Activated T-helper 1 cell treated with anti-CD3 and anti-CD28 coated beads, Interleukin-2, amount 50 U/mL, for 16 hours (primary cell): ENCODE results near the gene USP20.
"Not testable (repeated sequence)": the region's sequence is repeated elsewhere in the genome, so short reads cannot be mapped to it uniquely, and the experiment has no call there.

Experiments used
- DNase-seq, 2 donors: peaks; one replicate each; pipeline ENCODE4 v3.0.0-alpha.2; 2020; ENCODE audit warnings: low read depth in 1 of 2, low spot score in 1 of 2

USP20 gene

DNA sequence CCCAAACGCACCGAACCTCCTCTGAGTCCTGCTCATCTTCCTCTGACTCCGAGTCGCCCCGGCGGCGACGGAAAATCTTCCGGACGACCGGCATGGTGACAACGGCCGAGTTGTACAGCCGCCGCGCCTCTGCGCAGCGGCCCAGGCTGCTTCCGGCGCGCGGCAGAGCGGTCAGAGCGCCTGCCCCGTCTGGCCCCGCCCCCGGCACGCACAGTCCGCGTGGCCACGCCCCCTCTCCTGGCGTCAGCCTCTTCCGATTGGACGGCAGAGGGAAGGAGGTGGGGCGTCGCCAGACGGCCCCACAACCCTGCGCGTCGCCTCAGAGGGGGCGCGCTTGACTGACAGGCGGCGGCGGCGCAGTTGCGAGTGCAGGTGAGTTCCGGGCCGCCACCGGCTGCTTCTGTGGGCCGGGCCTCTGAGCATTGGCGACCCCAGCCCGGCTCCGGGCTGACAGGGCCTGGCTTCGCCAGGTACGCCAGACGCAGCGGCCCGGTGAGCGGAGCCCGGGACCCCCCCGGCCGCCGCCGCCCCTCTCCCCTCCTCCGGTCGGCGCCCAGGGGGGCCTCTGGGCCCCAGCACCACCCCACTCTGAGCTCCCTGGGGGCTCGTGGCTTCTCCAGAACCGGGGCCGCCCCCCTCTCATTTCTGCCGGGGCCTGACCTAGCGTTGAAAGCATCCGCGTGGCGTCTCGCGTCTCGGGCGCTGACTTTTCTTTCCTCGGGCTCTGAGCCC is at the start of gene USP20, which contains the start of gene C9orf78:
TSS of gene USP20 (plus strand) at position 331 of the 732 bp plus-strand sequence. CDS start 17,098 bp downstream, outside the sequence.
TSS of gene C9orf78 (minus strand) at position 148 of the 732 bp plus-strand sequence. CDS start at position 94, 54 bp downstream.
- peak; percentile 90 to 97 for DNase-seq

DNA sequence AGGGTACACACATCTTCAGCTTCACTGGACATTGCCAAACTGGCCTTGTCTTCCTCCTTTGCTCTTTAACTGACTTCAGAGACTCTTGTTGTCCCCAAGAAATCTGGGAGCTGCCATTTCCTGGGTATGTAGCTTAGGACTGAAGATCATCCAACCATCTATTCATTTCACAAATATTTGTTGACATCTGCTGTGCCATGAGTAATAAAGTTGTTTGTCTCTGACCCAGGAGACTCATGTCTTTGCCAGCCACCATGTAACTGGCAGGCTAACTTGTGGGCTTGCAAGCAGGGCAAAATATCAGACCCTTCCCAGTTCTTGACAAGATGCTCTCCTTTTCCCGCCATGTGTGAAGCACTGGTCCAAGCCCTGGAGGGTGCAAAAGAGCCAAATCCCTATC is 49.4 kb upstream of the USP20 start:
- DNase-seq = no peak

DNA sequence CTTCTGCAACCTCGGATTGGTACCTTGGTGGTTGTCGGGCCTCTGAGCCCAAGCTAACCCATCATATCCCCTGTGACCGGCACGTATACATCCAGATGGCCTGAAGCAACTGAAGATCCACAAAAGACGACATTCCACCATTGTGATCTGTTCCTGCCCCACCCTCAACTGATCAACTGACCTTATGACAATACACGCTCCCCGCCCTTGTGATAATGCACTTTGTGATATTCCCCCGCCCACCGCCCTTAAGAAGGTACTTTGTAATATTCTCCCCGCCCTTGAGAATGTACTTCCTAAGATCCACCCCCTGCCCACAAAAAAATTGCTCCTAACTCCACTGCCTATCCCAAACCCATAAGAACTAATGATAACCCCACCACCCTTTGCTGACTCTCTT is 48.8 kb upstream of the USP20 start:
- DNase-seq = no peak

DNA sequence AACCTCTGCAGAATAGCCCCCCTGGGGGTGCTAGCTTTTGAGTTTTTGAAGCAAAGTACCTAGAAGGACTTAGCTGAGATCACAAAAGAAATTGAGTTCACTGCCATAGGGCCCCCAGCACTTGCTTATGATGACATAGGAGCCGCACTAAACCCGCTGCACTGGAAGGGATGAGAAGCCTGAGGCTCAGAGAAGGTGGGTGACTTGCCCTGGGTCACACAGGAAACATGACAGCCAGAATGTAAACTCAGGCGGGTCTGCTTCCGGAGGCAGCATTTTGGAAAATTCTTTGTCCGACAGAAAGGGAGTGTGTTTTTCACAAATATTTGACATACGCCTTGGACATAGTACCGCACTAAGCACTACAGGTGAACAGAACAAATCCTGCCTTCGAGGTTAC is 40.7 kb upstream of the USP20 start:
- no peak for DNase-seq

DNA sequence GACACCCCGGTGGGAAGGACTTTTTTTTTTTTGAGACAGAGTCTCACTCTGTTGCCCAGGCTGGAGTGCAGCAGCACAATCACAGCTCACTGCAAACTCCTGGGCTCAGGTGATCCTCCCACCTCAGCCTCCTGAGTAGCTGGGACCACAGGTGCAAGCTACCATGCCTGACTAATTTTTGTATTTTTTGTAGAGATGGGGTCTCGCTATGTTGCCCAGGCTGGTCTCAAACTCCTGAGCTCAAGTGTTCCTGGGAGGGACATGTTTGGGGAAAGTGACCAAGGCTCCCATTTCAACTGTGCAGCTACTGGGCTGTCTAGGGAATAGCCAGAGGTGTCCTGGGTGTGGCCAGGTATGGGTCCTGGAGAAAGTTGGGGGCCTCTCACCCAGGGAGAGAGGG is 39.2 kb upstream of the USP20 start:
- not testable (repeated sequence) for DNase-seq

DNA sequence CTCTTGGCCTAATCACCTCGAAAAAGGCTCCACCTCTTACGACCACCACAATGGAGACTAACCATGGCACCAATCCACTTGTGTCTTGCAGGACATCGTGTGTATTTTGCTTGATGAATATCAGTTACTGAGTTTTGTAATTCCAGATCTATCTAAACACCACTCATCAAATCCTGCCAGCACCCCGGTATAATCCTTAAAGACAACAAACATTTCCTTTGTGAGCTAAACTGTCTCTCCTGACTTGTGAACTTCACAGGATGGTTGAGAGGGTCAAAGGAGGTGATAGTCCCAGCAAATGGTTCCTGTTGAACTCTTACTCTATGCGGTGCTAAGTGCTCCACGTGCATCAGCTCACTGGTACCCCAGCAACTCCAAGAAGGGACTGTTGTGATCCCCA is 36.3 kb upstream of the USP20 start:
- DNase-seq = no peak

DNA sequence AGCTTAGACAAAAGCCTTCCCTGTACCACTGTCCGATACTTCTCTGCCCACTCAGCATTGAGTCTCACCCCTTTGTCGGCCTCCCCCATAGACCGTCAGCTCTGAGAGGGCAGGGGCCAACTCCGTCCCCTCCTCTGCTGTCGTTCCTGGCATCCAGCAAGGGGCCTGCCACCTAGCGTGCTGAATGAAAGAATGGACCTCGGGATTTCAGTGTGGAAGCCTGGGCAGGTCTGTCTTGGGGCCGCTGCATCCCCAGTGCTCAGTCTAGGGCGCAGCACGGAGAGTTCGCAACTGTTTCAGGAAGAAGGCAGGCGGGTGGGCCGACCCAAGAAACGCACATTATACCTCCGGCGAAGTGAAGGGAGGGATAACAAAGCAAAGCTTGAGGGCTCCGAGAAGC is 33.8 kb upstream of the USP20 start:
- DNase-seq = no peak

DNA sequence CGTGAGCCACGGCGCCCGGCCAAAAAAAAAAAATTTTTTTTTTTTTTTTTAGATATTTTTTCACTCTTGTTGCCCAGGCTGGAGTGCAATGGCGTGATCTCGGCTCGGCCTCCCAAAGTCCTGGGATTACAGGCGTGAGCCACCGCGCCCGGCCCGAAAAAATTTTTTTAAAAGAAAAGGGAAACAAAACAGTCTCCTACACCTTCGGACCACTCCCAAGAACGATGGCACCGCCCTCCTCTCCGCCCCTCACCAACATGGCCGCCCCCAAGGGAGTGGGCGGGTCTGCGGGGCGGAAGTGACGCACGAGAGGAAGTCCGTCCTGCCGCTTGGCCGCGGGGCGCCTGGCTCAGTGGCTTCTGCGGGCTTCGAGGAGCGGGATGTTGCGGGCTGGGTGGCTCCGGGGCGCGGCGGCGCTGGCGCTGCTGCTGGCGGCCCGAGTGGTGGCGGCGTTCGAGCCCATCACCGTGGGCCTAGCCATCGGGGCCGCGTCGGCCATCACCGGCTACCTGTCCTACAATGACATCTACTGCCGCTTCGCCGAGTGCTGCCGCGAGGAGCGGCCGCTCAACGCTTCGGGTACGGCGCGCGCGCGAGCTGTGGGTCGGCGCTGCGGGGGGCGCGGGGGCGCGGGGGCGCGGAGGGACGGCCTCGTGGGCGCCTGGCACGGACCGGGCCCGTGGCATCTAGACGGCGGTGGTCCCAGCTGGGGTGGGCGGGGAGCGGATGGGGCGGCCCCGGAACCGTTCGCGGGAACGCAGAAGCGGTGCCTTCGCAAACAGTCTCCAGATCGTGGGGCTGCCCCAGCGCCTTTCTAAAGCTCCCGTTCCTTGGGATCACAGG is 32.2 kb upstream of the USP20 start, which contains the start of gene TOR1B:
TSS of gene TOR1B (plus strand) at position 352 of the 843 bp plus-strand sequence. CDS start at position 381, 29 bp downstream.
- peak; percentile 89 for DNase-seq

DNA sequence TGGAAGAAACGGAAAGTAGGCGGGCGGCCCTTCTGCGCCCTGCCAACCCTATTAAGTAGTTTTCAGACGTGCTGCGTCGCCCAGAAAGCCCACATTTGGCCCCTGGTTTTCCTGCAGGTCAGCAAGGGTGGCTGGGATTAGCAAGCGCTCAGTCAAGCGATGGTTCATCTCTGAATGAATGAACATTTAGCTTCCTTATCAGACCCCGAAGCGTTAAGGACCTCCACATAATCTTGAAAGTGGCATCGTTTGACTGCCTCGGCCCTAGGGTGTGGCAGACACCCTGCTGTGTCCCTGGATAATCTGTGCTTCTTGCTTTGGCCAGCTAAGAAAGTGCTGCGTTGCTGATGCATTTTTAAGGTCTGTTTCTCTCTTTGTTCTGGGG is 31.6 kb upstream of the USP20 start:
- no peak for DNase-seq

DNA sequence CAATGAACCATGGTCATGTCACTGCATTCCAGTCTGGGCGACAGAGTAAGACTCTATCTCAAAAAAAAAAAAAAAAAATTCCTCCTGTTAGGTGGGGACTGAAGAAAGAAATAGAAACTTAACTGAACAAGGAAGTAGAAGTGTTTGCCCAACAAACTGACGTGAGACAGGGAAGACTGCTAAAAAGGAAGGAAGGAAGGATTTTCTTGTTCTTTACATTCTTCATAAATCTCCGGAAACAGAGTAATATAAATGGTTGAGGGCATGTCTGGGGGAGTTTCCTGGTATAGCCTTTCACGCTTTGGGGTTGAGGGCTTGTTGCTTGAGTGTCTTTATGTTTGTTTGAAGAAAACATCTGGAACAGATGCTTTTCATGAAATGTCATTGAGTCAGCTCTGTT is 29.2 kb upstream of the USP20 start:
- no peak for DNase-seq

DNA sequence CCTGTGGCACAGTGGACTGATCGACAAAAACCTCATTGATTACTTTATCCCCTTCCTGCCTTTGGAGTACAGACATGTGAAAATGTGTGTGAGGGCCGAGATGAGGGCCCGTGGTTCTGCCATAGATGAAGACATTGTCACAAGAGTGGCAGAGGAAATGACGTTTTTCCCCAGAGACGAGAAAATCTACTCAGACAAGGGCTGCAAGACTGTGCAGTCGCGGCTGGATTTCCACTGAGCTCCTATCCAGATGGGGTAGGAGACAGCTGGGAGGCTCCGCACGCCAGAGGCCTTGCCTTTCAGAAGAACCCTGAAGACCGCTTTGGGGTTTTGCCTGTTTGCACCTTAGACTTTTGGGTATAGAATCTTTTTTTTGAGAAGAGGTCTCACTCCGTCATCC is 25.9 kb upstream of the USP20 start:
- no peak for DNase-seq

DNA sequence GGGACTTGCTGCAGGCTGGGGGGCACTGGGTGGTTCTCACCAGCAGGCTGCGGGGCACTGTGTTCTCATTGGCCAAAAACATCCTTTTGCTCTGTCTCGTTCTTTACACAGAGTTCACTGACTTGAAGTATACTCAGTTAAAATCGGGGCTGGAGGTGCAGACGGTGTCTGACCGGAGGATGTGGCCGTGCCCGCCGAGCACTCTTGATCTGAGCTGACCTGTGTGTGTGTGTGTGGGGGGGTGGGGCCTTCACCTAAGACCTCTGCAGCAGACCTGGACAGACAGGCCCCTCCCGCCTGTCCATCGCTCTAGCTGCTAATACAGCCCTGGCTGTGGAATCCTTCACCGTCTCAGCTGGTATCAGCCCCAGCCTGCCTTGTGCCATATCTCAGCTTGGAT is 25.1 kb upstream of the USP20 start:
- no peak for DNase-seq

DNA sequence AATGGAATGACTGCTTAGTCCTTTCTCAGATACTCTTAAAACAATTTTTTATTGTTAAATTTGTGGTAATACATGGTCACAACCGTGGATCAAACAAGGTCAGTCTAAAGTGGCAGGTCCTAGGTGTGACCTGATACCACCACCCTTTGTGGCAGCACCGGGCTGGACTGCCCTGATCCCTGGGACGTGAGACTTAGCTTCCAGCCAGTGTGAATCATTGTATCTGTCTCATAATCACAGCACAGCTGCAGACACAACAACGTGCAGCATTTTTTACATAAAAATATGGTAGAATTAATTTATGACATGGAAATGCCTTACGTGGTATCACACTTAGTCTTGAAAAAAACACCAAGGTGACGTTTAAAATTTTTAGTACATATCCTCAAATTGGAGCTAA is 24.5 kb upstream of the USP20 start:
- no peak for DNase-seq

DNA sequence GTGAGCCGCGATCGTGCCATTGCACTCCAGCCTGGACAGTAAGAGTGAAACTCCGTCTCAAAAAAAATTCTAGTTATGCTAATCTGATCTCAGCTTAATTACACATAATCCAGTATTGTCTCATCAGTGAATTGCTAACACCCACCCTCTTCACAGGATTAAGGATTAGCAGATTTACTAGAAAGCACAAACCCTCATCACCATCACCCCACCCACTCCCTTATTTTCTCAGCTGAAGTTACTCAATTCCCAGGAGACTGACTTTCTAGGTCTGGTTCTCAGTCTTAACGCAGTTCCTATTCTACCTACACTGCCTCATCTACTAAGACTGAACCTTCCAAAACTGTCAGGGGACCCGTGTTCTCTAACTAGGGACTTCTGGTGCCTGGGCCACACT is 23.3 kb upstream of the USP20 start:
- DNase-seq = no peak

DNA sequence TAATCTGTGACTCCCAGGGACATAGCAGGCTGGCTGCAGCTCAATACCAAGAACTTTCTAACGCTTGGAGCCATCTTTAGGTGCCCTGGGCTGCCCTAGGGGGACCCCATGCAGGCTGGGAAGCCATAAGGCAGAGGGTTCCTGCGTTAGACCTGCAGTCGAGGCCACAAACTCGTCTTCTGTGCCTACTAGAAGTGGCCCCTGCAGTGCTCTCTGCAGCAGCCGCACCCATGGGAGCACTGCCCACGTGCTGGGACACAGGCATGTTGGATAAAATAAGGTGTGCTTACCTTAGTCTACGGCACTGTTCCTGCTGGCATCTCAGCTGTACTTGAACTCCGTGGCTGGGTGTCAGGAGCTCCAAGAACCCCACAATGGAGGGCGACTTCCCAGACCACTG is 22.9 kb upstream of the USP20 start:
- no peak for DNase-seq

DNA sequence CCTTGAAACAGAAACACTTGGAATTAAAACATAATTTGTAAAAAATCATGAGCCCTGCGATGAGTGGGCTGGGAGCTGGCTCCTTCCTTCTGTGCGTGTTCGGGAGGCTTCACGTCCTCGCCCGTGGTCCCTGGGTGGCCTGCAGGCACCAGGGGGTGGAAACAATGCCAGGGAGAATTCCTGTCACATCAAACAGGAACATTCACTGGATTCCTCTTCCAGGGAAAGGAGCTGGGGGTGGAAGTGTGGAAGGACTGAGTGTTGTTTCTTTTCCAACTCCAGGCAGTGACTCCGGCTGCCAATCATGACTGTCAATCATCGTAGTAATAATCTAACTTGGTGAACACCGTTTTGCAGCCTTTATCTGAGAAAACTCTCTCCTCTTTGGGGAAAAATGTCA is 21.6 kb upstream of the USP20 start:
- no peak for DNase-seq

DNA sequence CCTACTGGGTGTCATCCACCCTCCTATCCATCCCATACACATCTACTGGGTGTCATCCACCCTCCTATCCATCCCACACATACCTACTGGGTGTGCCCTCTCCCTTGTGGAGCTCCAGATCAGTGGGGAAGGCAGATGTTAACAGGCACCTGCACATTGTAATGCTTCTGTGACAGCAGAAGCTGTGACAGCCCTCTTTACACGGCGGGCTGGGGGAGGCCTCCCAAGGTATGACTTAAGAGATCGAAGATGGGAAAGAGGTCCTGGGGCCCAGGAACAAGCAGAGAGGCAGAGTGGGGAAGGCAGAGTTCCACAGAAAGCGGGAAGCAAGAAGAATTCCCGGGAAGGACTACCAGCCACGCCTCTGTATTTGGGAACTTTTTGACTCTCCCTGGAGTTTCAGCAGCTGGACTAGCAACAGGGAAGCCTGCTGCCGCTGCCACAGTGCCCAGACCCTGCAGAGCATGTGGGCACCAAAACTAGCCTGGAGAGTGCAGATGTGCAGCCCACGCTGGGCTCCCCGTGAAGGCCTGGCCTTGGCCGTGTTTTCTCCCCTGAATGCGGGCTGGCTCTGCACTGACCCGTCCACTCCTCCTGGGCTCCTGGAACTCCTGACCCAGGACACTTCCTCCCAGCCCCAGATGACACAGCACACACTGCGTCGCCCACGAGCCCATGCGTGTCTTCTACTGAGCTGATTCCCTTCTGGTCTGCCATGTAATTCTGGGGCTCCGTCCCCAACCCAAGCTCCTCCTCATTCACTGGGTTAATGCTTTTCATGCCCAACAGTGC is 20.6 kb upstream of the USP20 start:
- DNase-seq = no peak

DNA sequence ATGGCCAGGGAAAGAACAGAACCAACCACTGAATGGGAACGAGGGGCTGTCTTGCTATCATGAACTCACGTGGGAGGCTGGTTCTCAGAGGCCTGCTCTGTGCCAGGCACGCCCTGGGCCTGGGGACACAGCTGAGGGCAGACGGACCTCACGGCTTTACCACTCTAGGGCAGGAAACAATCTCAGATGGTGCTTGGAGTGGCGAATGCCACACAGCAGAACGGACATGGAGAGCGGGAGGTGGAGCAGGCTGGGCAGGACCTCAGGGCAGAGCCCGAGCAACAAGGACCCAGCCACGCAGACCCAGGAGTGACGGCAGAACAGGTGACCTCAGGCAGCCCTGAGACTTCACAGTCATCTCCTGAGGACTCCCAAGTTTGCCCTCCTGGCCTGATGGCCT is 20.0 kb upstream of the USP20 start:
- no peak for DNase-seq

DNA sequence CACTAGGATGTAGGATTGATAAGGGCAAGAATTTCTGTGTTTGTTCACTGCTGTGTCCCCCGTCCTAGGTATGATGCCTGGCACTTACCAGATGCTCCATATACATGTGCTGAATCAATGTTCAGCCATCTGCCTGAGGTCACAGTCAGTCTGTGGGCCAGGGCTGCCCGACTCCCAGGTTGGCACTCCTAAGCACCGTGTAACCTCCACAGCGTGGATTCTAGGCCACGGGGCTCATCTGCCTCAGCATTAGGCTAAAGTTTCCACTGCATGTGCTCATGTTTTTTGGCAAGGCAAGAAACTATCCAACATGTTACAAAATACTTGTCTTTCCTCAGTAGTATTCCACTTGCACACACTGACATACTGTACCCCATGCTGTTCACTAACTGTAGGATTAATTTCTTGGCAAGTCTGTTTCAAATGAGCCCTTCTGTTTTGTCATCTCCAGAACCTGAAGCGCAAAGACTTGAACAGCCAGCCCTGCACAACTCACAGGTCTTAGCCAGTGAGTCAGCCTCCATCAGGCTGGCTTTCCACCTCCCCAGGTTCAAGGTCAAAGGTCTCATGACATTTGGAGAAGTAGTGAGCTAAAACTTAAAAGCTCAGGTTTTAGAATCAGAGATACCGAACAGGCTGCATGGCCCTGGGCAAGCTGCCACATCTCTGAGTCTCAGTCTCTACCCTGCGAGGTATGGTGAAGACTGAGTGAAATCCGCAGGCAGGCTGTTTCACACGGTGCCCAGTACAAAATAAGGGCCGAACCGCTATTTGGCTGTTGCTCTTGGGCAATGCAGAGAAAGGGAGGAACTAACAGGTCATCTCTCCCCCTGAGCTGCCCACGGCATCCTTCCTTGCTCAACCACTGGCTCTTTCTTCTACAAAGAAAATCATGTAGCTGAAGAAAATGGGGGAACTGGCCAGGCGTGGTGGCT is 18.5 kb upstream of the USP20 start:
- DNase-seq = no peak

DNA sequence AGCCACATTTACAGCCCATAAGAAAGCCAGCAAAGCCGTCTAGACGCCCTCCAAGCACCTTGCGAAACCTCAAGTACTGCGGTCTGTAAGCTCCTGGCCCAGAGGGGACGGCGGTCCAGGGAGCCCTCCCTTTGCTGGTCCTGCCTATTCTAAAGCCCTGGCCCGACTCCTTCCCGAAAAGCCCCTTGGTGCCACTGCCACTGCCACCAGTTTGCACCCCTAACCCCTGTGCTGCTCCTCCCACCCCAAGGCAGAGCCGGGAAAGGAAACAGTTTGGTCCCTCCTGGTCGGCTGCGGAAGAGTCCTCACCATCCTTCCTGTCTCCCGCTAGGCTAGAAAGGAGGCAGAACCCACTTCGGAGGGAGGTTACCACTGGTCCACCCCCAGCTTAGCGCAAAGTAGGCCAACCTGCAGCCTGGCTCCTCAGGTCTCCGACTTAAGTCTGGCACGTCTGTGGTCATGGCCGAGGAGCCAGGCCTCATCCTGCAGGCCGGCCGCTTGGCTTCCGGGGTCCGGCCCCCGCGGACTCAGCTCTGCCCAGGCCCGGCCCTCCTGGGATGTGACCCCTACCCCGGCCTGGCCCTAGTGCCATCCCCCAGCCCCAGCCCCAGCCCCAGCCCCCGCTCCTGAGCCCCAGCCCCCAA is 12.2 kb upstream of the USP20 start:
- DNase-seq = no peak
